Gastrocnemius medialis (tissue), 4 donors: ENCODE results near the gene PRPF19.

Experiments used
- POLR2A ChIP-seq, 2 donors: fragments of 450-650 bp; IDR thresholded peaks; one replicate each; pipeline ENCODE4 v1.6.1; 2017; ENCODE audit warnings: antibody characterized with exemption in 2 of 2, mild to moderate bottlenecking in 2 of 2, moderate library complexity in 2 of 2
- TF ChIP-seq, protein P1 (sequence below), 5 experiments: fragments of 450-650 bp in 3 of 5; fragments of 200-600 bp in 2 of 5; sonication (generic) in 2 of 5; IDR thresholded peaks in 4 of 5; conservative IDR thresholded peaks in 1 of 5; 1 replicate in 4 of 5; 2 replicates in 1 of 5; pipeline ENCODE4 v1.5.1; 2016 to 2019; ENCODE audit warnings: antibody characterized with exemption in 5 of 5, mild to moderate bottlenecking in 3 of 5, moderate library complexity in 3 of 5

DNA sequence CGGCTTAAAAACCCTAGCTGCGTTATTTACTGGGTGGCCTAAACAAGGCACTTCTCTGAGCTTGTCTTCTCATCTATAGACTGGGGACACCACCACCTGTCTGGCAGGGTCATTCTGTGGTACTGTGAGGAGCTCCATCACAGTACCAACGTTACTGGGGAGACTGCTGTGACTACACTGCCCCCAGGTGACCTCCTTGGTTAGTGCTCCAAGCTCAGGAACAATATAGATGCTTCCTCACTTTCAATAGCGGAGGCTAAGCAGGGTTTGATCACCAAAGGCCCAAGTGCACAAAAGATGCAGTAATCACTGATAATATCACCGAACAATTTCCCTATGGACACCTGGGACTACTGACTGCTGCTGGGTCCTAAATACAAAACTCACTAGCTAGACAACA lies 18.8 kb downstream of the PRPF19 start:
- TF ChIP-seq, protein P1, sequence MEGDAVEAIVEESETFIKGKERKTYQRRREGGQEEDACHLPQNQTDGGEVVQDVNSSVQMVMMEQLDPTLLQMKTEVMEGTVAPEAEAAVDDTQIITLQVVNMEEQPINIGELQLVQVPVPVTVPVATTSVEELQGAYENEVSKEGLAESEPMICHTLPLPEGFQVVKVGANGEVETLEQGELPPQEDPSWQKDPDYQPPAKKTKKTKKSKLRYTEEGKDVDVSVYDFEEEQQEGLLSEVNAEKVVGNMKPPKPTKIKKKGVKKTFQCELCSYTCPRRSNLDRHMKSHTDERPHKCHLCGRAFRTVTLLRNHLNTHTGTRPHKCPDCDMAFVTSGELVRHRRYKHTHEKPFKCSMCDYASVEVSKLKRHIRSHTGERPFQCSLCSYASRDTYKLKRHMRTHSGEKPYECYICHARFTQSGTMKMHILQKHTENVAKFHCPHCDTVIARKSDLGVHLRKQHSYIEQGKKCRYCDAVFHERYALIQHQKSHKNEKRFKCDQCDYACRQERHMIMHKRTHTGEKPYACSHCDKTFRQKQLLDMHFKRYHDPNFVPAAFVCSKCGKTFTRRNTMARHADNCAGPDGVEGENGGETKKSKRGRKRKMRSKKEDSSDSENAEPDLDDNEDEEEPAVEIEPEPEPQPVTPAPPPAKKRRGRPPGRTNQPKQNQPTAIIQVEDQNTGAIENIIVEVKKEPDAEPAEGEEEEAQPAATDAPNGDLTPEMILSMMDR (IDR thresholded peaks at IDR 0.05 in 4 of 5, conservative IDR thresholded peaks at IDR 0.05 in 1 of 5) = peak; percentile 22 to 51 (median 46)
- TF ChIP-seq POLR2A (IDR thresholded peaks at IDR 0.05) = no peak
